Keratinocyte (primary cell): Measurements from ENCODE around the gene FAM240A. TPM values are rescaled to one million over a fixed set of nuclear protein-coding genes. Genes with fewer than 3 reads are reported as not detected.

Experiments used
- DNase-seq: peaks from one replicate; pipeline ENCODE4 v3.0.0-alpha.2; 2011; ENCODE audit warnings: low read depth, missing footprints, low spot score
- FAIRE-seq: peaks from 2 replicates; lab custom pipeline; 2011; peaks lifted over from hg19 to GRCh38; lab: Jason Lieb, UNC
- H2AFZ ChIP-seq: 2 replicates; pipeline ENCODE4 v1.6.0; 2012; ENCODE audit warnings: low read length, control low read depth, inconsistent platforms; ENCODE audit not compliant: control insufficient read depth
- H3K27ac ChIP-seq: 2 replicates; pipeline ENCODE4 v1.5.1; 2011; ENCODE audit warnings: low read length; ENCODE audit not compliant: control insufficient read depth, insufficient read depth
- H3K27me3 ChIP-seq: 3 replicates; pipeline ENCODE4 v1.6.0; 2011; ENCODE audit warnings: low read length; ENCODE audit not compliant: control insufficient read depth, insufficient read depth; ENCODE audit errors: extremely low read depth
- H3K36me3 ChIP-seq, 2 experiments: 2 replicates in 1 of 2; 3 replicates in 1 of 2; pipeline ENCODE4 v1.5.1; 2011; ENCODE audit warnings: low read length in 2 of 2, mild to moderate bottlenecking in 1 of 2; ENCODE audit not compliant: control insufficient read depth in 2 of 2, insufficient read depth in 2 of 2; ENCODE audit errors: extremely low read depth in 1 of 2
- H3K4me1 ChIP-seq: 3 replicates; pipeline ENCODE4 v1.5.1; 2011; ENCODE audit warnings: low read length; ENCODE audit not compliant: control insufficient read depth, insufficient read depth; ENCODE audit errors: extremely low read depth
- H3K4me2 ChIP-seq: 3 replicates; pipeline ENCODE4 v1.6.0; 2011; ENCODE audit warnings: low read depth, low read length; ENCODE audit not compliant: control insufficient read depth, insufficient read depth; ENCODE audit errors: extremely low read depth
- H3K4me3 ChIP-seq, 3 experiments: fragments of 200-600 bp in 1 of 3; sonication (generic) in 1 of 3; 2 replicates in 2 of 3; 3 replicates in 1 of 3; pipeline ENCODE4 v1.5.1; 2011 to 2016; ENCODE audit warnings: low read length in 3 of 3, mild to moderate bottlenecking in 3 of 3, control low read depth in 2 of 3, inconsistent platforms in 1 of 3, low read depth in 1 of 3, mixed read lengths in 1 of 3, mixed run types in 1 of 3, moderate library complexity in 1 of 3; ENCODE audit not compliant: control insufficient read depth in 2 of 3, insufficient read depth in 2 of 3; ENCODE audit errors: extremely low read depth in 1 of 3
- H3K79me2 ChIP-seq: 2 replicates; pipeline ENCODE4 v1.6.0; 2012; ENCODE audit warnings: low read length; ENCODE audit not compliant: control insufficient read depth, insufficient read depth
- H3K9ac ChIP-seq: 3 replicates; pipeline ENCODE4 v1.6.0; 2011; ENCODE audit warnings: low read length; ENCODE audit not compliant: control insufficient read depth, insufficient read depth; ENCODE audit errors: extremely low read depth
- H3K9me1 ChIP-seq: 3 replicates; pipeline ENCODE4 v1.6.0; 2011; ENCODE audit warnings: low read length; ENCODE audit not compliant: control insufficient read depth, insufficient read depth; ENCODE audit errors: extremely low read depth
- H3K9me3 ChIP-seq: 2 replicates; pipeline ENCODE4 v1.5.1; 2012; ENCODE audit warnings: low read depth, low read length; ENCODE audit not compliant: control insufficient read depth
- H4K20me1 ChIP-seq: 3 replicates; pipeline ENCODE4 v1.6.0; 2011; ENCODE audit warnings: low read length; ENCODE audit not compliant: control insufficient read depth, insufficient read depth; ENCODE audit errors: extremely low read depth
- CTCF ChIP-seq, 3 experiments: IDR thresholded peaks in 1 of 3; conservative IDR thresholded peaks in 1 of 3; optimal IDR thresholded peaks in 1 of 3; 2 replicates in 2 of 3; 3 replicates in 1 of 3; pipeline versions ENCODE3 to v1.5.1; 2011; ENCODE audit warnings: low read length in 3 of 3, mild to moderate bottlenecking in 3 of 3, moderate library complexity in 2 of 3, control low read depth in 1 of 3, inconsistent platforms in 1 of 3; ENCODE audit not compliant: insufficient read depth in 2 of 3; ENCODE audit errors: extremely low read depth in 1 of 3
- EZH2 ChIP-seq: IDR thresholded peaks from one replicate; pipeline ENCODE4 v1.6.1; 2012; ENCODE audit warnings: inconsistent platforms, mild to moderate bottlenecking, low read length, moderate library complexity
- dilution Hi-C: fragments of 300-500 bp; cut with MboI; formaldehyde crosslinking; loops from one replicate; pipeline ENCODE4 v1.7.0; 2020; ENCODE audit warnings: low sequenced_read_pairs; ENCODE audit not compliant: extremely low pct_ligation_motif_present
- polyA plus RNA-seq, 5 experiments: library from polyadenylated mRNA; depleted of rRNA in 3 of 5; stranded (reverse) in 3 of 5; stranded (forward) in 1 of 5; unstranded in 1 of 5; fragments of >200 nt; gene quantifications; 1 replicate in 1 of 5; 2 replicates in 3 of 5; 3 replicates in 1 of 5; pipeline versions ENCODE4 v1.2.1 to v1.2.3, GENCODE V29; 2011 to 2012; ENCODE audit warnings: missing spikeins in 2 of 5, low read depth in 1 of 5, low replicate concordance in 1 of 5

Gene FAM240A
- polyA plus RNA-seq, 1 donor (not counting 4 experiments of a cell fraction or from before 2014, with no cell fraction given): not detected

GRCh38 chr3:46670891-46671427 is 58.6 kb downstream of the FAM240A start:
- Histone ChIP-seq H3K27me3 (no peaks in the 10 kb centered on the region), H2AFZ (no peak overlapping the region), H3K9ac (no peak overlapping the region), H3K9me1 (no peaks in the 10 kb centered on the region), H3K4me3 (no peak overlapping the region), H3K9me3 (no peaks in the 10 kb centered on the region), H3K4me1 (no peaks in the 10 kb centered on the region), H3K36me3 (peaks cover 27 to 40% of the 10 kb centered on the region in 2 experiments), H3K79me2 (no peaks in the 10 kb centered on the region), H3K4me2 (no peak overlapping the region), H4K20me1 (no peaks in the 10 kb centered on the region), H3K27ac (no peak overlapping the region)
- FAIRE-seq (no peak), DNase-seq (no peak)
- TF ChIP-seq CTCF (optimal IDR thresholded peaks at IDR 0.05 in 1 of 3, IDR thresholded peaks at IDR 0.05 in 1 of 3, conservative IDR thresholded peaks at IDR 0.05 in 1 of 3; ENCODE audit: extremely low read depth in 1 of 3, insufficient read depth in 2 of 3, low read length in 3 of 3): no peak
- no peak for TF ChIP-seq EZH2
- dilution Hi-C loops: no loop called here

- TF ChIP-seq CTCF (optimal IDR thresholded peaks at IDR 0.05 in 1 of 3, IDR thresholded peaks at IDR 0.05 in 1 of 3, conservative IDR thresholded peaks at IDR 0.05 in 1 of 3; ENCODE audit: extremely low read depth in 1 of 3, insufficient read depth in 2 of 3, low read length in 3 of 3) (no peak), EZH2 (no peak)
- DNase-seq (no peak), FAIRE-seq (no peak)
- no peak overlapping the region for H3K4me2 ChIP-seq
- dilution Hi-C loops: no loop called here
- H4K20me1 ChIP-seq: no peaks in the 10 kb centered on the region
- no peak overlapping the region for H2AFZ ChIP-seq
- H3K9me1 ChIP-seq: no peaks in the 10 kb centered on the region
- no peaks in the 10 kb centered on the region for H3K4me1 ChIP-seq
- no peak overlapping the region for H3K9ac ChIP-seq
- no peaks in the 10 kb centered on the region for H3K9me3 ChIP-seq
- peaks cover 32 to 46% of the 10 kb centered on the region in 2 experiments for H3K36me3 ChIP-seq
- H3K27me3 ChIP-seq: no peaks in the 10 kb centered on the region
- H3K4me3 ChIP-seq: no peak overlapping the region
- no peak overlapping the region for H3K27ac ChIP-seq
- no peaks in the 10 kb centered on the region for H3K79me2 ChIP-seq
These were observed 59.4 kb downstream of the FAM240A start for GRCh38 chr3:46671541-46672348.
